CD4-positive, alpha-beta T cell (primary cell): ENCODE measurements around the gene JAM2. TPM values are rescaled to one million over a fixed set of nuclear protein-coding genes. Genes with fewer than 3 reads are reported as not detected.

Experiments
- ATAC-seq: fragments of 200-7000 bp; cut with Tn5 transposase; one replicate; pipeline ENCODE4 v1.10.0; 2022; ENCODE audit warnings: mild to moderate bottlenecking; ENCODE audit not compliant: poor library complexity
- CTCF ChIA-PET: fragments of 350-600 bp; sonication (Branson Sonifier 250); formaldehyde crosslinking; loops from one replicate; lab custom pipeline; 2021; ENCODE audit warnings: antibody characterized with exemption, inconsistent platforms; lab: Charles Lee
- POLR2A ChIA-PET: fragments of 350-600 bp; sonication (Branson Sonifier 250); formaldehyde crosslinking; loops from one replicate; lab custom pipeline; 2021; ENCODE audit warnings: antibody characterized with exemption, inconsistent platforms; lab: Charles Lee
- DNase-seq, 14 experiments: peaks; one replicate each; pipeline ENCODE4 v3.0.0-alpha.2; 2013 to 2020; ENCODE audit warnings: mixed read lengths in 2 of 14
- H3K27ac ChIP-seq, 2 donors: one replicate each; pipeline versions ENCODE4 v1.5.1 to v1.7.0; 2013; ENCODE audit warnings: low read length in 2 of 2, low read depth in 1 of 2, mild to moderate bottlenecking in 1 of 2
- H3K27me3 ChIP-seq, 2 experiments: 1 replicate in 1 of 2; 2 replicates in 1 of 2; pipeline versions ENCODE4 v1.6.1 to v1.7.0; 2013; ENCODE audit warnings: low read length in 2 of 2, control low read depth in 1 of 2, mild to moderate bottlenecking in 1 of 2, moderate library complexity in 1 of 2; ENCODE audit not compliant: insufficient read depth in 2 of 2, control insufficient read depth in 1 of 2
- H3K36me3 ChIP-seq: one replicate; pipeline ENCODE4 v1.6.1; 2013; ENCODE audit warnings: low read length, control low read depth; ENCODE audit not compliant: insufficient read depth
- H3K4me1 ChIP-seq: one replicate; pipeline ENCODE4 v1.6.1; 2013; ENCODE audit warnings: low read length, control low read depth; ENCODE audit not compliant: insufficient read depth
- H3K4me3 ChIP-seq: one replicate; pipeline ENCODE4 v1.5.1; 2013; ENCODE audit warnings: mild to moderate bottlenecking, low read length, moderate library complexity
- H3K9me3 ChIP-seq, 2 experiments: 1 replicate in 1 of 2; 2 replicates in 1 of 2; pipeline versions ENCODE4 v1.6.1 to v1.7.0; 2013; ENCODE audit warnings: low read length in 2 of 2, mild to moderate bottlenecking in 2 of 2, control low read depth in 1 of 2, moderate library complexity in 1 of 2; ENCODE audit not compliant: control insufficient read depth in 1 of 2, insufficient read depth in 1 of 2
- H3K27ac Mint-ChIP-seq: one replicate; pipeline ENCODE4 v1.8.0; 2020; ENCODE audit warnings: mixed read lengths
- H3K27me3 Mint-ChIP-seq: one replicate; pipeline ENCODE4 v1.8.0; 2021; ENCODE audit warnings: mixed read lengths
- H3K36me3 Mint-ChIP-seq: one replicate; pipeline ENCODE4 v1.8.0; 2021; ENCODE audit warnings: low read depth, mixed read lengths
- H3K4me1 Mint-ChIP-seq: one replicate; pipeline ENCODE4 v1.8.0; 2021; ENCODE audit warnings: low read depth, mixed read lengths
- H3K4me3 Mint-ChIP-seq: one replicate; pipeline ENCODE4 v1.8.0; 2020; ENCODE audit warnings: mild to moderate bottlenecking, mixed read lengths
- H3K9me3 Mint-ChIP-seq: one replicate; pipeline ENCODE4 v1.8.0; 2020; ENCODE audit warnings: mixed read lengths
- intact Hi-C, 2 experiments: fragments of 100-400 bp; cut with DNase I in 1 of 2; cut with micrococcal nuclease in 1 of 2; formaldehyde crosslinking; loops; one replicate each; pipeline versions ENCODE4 v1.15.1 to v1.9.0; 2023 to 2025; cut with DNase I, micrococcal nuclease
- total RNA-seq, 174 experiments: library from RNA in 2 of 174; stranded (reverse) in 2 of 174; gene quantifications; one replicate each; pipeline ENCODE4 v1.2.3 and lab custom pipeline; 2021 to 2026
- TF ChIP-seq, protein P1 (sequence below): fragments of 200-600 bp; IDR thresholded peaks from one replicate; pipeline ENCODE4 v1.8.0; 2022; ENCODE audit warnings: antibody characterized with exemption, mild to moderate bottlenecking

The JAM2 gene
- total RNA-seq, 2 experiments from 2014 or later, result not detected

DNA sequence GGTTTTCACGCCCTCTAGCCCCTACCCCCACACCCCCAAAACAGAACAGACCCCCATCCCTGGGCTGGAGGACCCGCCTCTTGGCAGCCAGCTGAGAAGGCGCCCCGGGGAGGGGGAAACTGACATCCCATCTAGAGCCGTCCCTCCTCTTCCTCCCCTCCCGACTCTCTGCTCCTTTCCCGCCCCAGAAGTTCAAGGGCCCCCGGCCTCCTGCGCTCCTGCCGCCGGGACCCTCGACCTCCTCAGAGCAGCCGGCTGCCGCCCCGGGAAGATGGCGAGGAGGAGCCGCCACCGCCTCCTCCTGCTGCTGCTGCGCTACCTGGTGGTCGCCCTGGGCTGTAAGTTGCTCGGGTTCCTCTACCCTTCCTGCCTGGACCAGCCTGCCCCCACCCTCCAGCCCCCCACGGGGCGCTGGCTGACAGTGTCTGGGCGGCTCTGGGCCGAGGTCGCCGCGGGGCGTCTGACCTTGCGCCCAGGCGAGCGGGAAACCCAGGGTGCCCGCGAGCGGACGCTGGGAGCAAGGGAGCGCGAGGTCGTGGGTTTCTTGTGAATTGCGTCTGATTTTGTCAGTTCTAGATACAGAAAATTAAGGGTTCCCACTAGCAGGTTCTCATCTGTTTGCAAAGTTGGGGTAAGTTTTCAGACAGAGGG is 618 bp downstream of the JAM2 start:
- peaks cover 47% of the 10 kb centered on the region for H3K27me3 Mint-ChIP-seq
- TF ChIP-seq, protein P1, sequence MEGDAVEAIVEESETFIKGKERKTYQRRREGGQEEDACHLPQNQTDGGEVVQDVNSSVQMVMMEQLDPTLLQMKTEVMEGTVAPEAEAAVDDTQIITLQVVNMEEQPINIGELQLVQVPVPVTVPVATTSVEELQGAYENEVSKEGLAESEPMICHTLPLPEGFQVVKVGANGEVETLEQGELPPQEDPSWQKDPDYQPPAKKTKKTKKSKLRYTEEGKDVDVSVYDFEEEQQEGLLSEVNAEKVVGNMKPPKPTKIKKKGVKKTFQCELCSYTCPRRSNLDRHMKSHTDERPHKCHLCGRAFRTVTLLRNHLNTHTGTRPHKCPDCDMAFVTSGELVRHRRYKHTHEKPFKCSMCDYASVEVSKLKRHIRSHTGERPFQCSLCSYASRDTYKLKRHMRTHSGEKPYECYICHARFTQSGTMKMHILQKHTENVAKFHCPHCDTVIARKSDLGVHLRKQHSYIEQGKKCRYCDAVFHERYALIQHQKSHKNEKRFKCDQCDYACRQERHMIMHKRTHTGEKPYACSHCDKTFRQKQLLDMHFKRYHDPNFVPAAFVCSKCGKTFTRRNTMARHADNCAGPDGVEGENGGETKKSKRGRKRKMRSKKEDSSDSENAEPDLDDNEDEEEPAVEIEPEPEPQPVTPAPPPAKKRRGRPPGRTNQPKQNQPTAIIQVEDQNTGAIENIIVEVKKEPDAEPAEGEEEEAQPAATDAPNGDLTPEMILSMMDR, result no peak
- peaks cover 13 to 17% of the 10 kb centered on the region in 2 experiments for H3K27me3 ChIP-seq
- H3K4me1 Mint-ChIP-seq, result peaks cover 18% of the 10 kb centered on the region
- peaks cover 18% of the 10 kb centered on the region for H3K4me1 ChIP-seq
- no peaks in the 10 kb centered on the region for H3K9me3 Mint-ChIP-seq
- no peak overlapping the region for H3K27ac Mint-ChIP-seq
- H3K36me3 Mint-ChIP-seq, result no peaks in the 10 kb centered on the region
- ATAC-seq (peak; percentile 90), DNase-seq (peak; percentile 20 to 73 (median 36))
- no peaks in the 10 kb centered on the region for H3K36me3 ChIP-seq
- CTCF ChIA-PET, result no interaction called here
- intact Hi-C loops, result loop anchor here in 1 of 2 experiments (2.0 kb wide), 1 partner anchor 31 kb away; no protein-coding TSS in a partner anchor
- POLR2A ChIA-PET, result interaction anchor here (0.9 to 1.4 kb wide), 3 partner anchors 11 to 95 kb away, joined by 3 to 7 read pairs (median 3); partner anchors contain the start of genes ATP5PF, GABPA and MRPL39
- H3K9me3 ChIP-seq, result no peaks in the 10 kb centered on the region
- peak overlapping the region; percentile 66 for H3K4me3 ChIP-seq
- no peak overlapping the region for H3K27ac ChIP-seq
- peak overlapping the region; percentile 74 for H3K4me3 Mint-ChIP-seq

- intact Hi-C loops, result no loop called here
- POLR2A ChIA-PET, result no interaction called here
- CTCF ChIA-PET, result no interaction called here
- H3K27me3 Mint-ChIP-seq, result peaks cover 40% of the 10 kb centered on the region
- Histone ChIP-seq H3K36me3 (no peaks in the 10 kb centered on the region), H3K9me3 (no peaks in the 10 kb centered on the region), H3K4me3 (peak overlapping the region; percentile 66), H3K27me3 (peaks cover 13 to 16% of the 10 kb centered on the region in 2 experiments), H3K4me1 (peaks cover 18% of the 10 kb centered on the region), H3K27ac (no peak overlapping the region)
- H3K27ac Mint-ChIP-seq, result no peak overlapping the region
- H3K4me3 Mint-ChIP-seq, result peak overlapping the region; percentile 74
- ATAC-seq (peak; percentile 25), DNase-seq (peak in 3 of 14 experiments; percentile 7 to 22 (median 16))
- peaks cover 18% of the 10 kb centered on the region for H3K4me1 Mint-ChIP-seq
- no peaks in the 10 kb centered on the region for H3K36me3 Mint-ChIP-seq
- TF ChIP-seq, protein P1, result no peak
- H3K9me3 Mint-ChIP-seq, result no peaks in the 10 kb centered on the region
Measured at GRCh38 chr21:25640202-25640942, 1.3 kb downstream of the JAM2 start.

DNA sequence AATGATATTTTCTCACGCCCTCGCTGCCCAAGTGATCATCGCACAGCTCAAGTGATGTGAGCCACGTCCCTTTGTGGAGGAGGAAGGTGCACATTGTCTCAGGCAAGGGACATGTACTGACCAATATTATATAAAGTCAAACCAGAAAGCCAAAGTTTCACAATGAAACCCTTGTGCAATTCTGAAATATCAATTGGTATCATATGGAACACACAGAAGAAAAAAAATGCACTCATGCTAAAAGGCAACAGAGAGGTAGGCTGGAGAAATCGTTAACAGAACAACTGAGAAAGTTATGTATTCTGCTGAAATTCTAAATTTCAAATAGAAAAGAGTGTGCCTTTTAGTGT is 1.9 kb downstream of the JAM2 start:
- intact Hi-C loops, result no loop called here
- H3K4me1 ChIP-seq, result peaks cover 18% of the 10 kb centered on the region
- no peak overlapping the region for H3K4me3 ChIP-seq
- no peaks in the 10 kb centered on the region for H3K9me3 ChIP-seq
- H3K4me1 Mint-ChIP-seq, result peaks cover 18% of the 10 kb centered on the region
- peak overlapping the region; percentile 74 for H3K4me3 Mint-ChIP-seq
- no peaks in the 10 kb centered on the region for H3K36me3 Mint-ChIP-seq
- no peaks in the 10 kb centered on the region for H3K36me3 ChIP-seq
- no peaks in the 10 kb centered on the region for H3K9me3 Mint-ChIP-seq
- CTCF ChIA-PET, result no interaction called here
- TF ChIP-seq, protein P1, result no peak
- ATAC-seq (no peak), DNase-seq (no peak)
- no peak overlapping the region for H3K27ac ChIP-seq
- no peak overlapping the region for H3K27ac Mint-ChIP-seq
- POLR2A ChIA-PET, result no interaction called here
- H3K27me3 Mint-ChIP-seq, result peaks cover 37% of the 10 kb centered on the region
- peaks cover 13 to 14% of the 10 kb centered on the region in 2 experiments for H3K27me3 ChIP-seq
